WTC11 (cell line): ENCODE results near the gene TCEAL3. TPM values are rescaled to one million over a fixed set of nuclear protein-coding genes. Genes with fewer than 3 reads are reported as not detected.
"Not testable (repeated sequence)": the region's sequence is repeated elsewhere in the genome, so short reads cannot be mapped to it uniquely, and the experiment has no call there.

Experiments
- ATAC-seq: fragments of 200-7000 bp; cut with Tn5 transposase; 2 replicates; pipeline ENCODE4 v1.10.0; 2021; ENCODE audit warnings: mild to moderate bottlenecking, moderate library complexity
- CTCF ChIA-PET: fragments of 300-600 bp; sonication (Branson Sonifier 250); formaldehyde crosslinking; loops from one replicate; lab custom pipeline; 2021; ENCODE audit warnings: antibody characterized with exemption; lab: Charles Lee
- POLR2A ChIA-PET: fragments of 350-600 bp; sonication (Branson Sonifier 250); formaldehyde crosslinking; loops from one replicate; lab custom pipeline; 2021; ENCODE audit warnings: antibody characterized with exemption; lab: Charles Lee
- DNase-seq: peaks from one replicate; pipeline ENCODE4 v3.0.0; 2021; ENCODE audit warnings: low spot score
- H3K27ac Mint-ChIP-seq: 2 replicates; pipeline ENCODE4 v1.8.0; 2021; ENCODE audit warnings: mixed read lengths
- H3K27me3 Mint-ChIP-seq: 2 replicates; pipeline ENCODE4 v1.8.0; 2021; ENCODE audit warnings: low read depth, mild to moderate bottlenecking, moderate library complexity, mixed read lengths
- H3K36me3 Mint-ChIP-seq: 2 replicates; pipeline ENCODE4 v1.8.0; 2021; ENCODE audit warnings: mixed read lengths
- H3K4me1 Mint-ChIP-seq: 2 replicates; pipeline ENCODE4 v1.8.0; 2022; ENCODE audit warnings: mixed read lengths
- H3K4me3 Mint-ChIP-seq: 2 replicates; pipeline ENCODE4 v1.8.0; 2021; ENCODE audit warnings: mild to moderate bottlenecking, moderate library complexity, mixed read lengths
- H3K9me3 Mint-ChIP-seq: 2 replicates; pipeline ENCODE4 v1.8.0; 2021; ENCODE audit warnings: mixed read lengths
- CBFB ChIP-seq: sonication (generic); formaldehyde crosslinking; IDR thresholded peaks from 2 replicates; pipeline ENCODE4 v1.8.1; 2022; ENCODE audit warnings: mild to moderate bottlenecking, low read depth, missing genetic modification reagents
- FOXJ3 ChIP-seq: sonication (generic); formaldehyde crosslinking; IDR thresholded peaks from 2 replicates; pipeline ENCODE4 v1.9.0; 2021; ENCODE audit warnings: missing genetic modification reagents, mild to moderate bottlenecking, borderline replicate concordance
- GRHL2 ChIP-seq: fragments of 250-450 bp; sonication (Bioruptor Pico); IDR thresholded peaks from 2 replicates; pipeline ENCODE4 v1.8.0; 2022; ENCODE audit warnings: mild to moderate bottlenecking, moderate library complexity; ENCODE audit not compliant: insufficient replicate concordance, severe bottlenecking
- GTF2I ChIP-seq: fragments of 250-450 bp; sonication (Bioruptor Pico); conservative IDR thresholded peaks from 2 replicates; pipeline ENCODE4 v1.4.0; 2021; ENCODE audit warnings: mild to moderate bottlenecking
- HMGA2 ChIP-seq: fragments of 250-450 bp; sonication (Bioruptor Pico); IDR thresholded peaks from 2 replicates; pipeline ENCODE4 v1.4.0; 2021; ENCODE audit warnings: mild to moderate bottlenecking, moderate library complexity
- IRF2 ChIP-seq: sonication (generic); formaldehyde crosslinking; IDR thresholded peaks from 2 replicates; pipeline ENCODE4 v1.8.0; 2022; ENCODE audit warnings: low read depth, missing genetic modification reagents, borderline replicate concordance
- JUN ChIP-seq: sonication (generic); formaldehyde crosslinking; IDR thresholded peaks from 2 replicates; pipeline ENCODE4 v1.8.0; 2023; ENCODE audit warnings: mild to moderate bottlenecking, missing genetic modification reagents
- NFATC4 ChIP-seq: fragments of 250-450 bp; sonication (Bioruptor Pico); IDR thresholded peaks from 2 replicates; pipeline ENCODE4 v1.9.0; 2021; ENCODE audit warnings: mild to moderate bottlenecking
- NFE2L1 ChIP-seq: sonication (generic); formaldehyde crosslinking; IDR thresholded peaks from 2 replicates; pipeline ENCODE4 v1.8.1; 2023; ENCODE audit warnings: missing genetic modification reagents
- NFYB ChIP-seq: sonication (generic); formaldehyde crosslinking; conservative IDR thresholded peaks from 2 replicates; pipeline ENCODE4 v1.8.0; 2022; ENCODE audit warnings: low read depth, missing genetic modification reagents
- NR2C2 ChIP-seq: sonication (generic); formaldehyde crosslinking; IDR thresholded peaks from 2 replicates; pipeline ENCODE4 v1.8.0; 2022; ENCODE audit warnings: mild to moderate bottlenecking, missing genetic modification reagents
- SMAD3 ChIP-seq: sonication (generic); formaldehyde crosslinking; IDR thresholded peaks from 2 replicates; pipeline ENCODE4 v1.8.0; 2022; ENCODE audit warnings: missing genetic modification reagents, mild to moderate bottlenecking, borderline replicate concordance
- SP1 ChIP-seq: sonication (generic); formaldehyde crosslinking; conservative IDR thresholded peaks from 2 replicates; pipeline ENCODE4 v1.8.1; 2022; ENCODE audit warnings: missing genetic modification reagents
- TEAD1 ChIP-seq: sonication (generic); formaldehyde crosslinking; IDR thresholded peaks from 2 replicates; pipeline ENCODE4 v1.8.0; 2022; ENCODE audit warnings: mild to moderate bottlenecking, missing genetic modification reagents
- ZNF121 ChIP-seq: sonication (generic); formaldehyde crosslinking; IDR thresholded peaks from 2 replicates; pipeline ENCODE4 v1.8.0; 2023; ENCODE audit warnings: missing genetic modification reagents
- ZNF317 ChIP-seq: sonication (generic); formaldehyde crosslinking; IDR thresholded peaks from 2 replicates; pipeline ENCODE4 v1.8.1; 2023; ENCODE audit warnings: low read depth, mild to moderate bottlenecking, moderate library complexity, missing genetic modification reagents, borderline replicate concordance
- ZNF416 ChIP-seq: fragments of 250-450 bp; sonication (Bioruptor Pico); IDR thresholded peaks from 2 replicates; pipeline ENCODE4 v1.9.0; 2021; ENCODE audit warnings: mild to moderate bottlenecking, inconsistent platforms
- total RNA-seq: library from RNA; stranded (reverse); gene quantifications from 3 replicates; pipeline ENCODE4 v1.2.3, GENCODE V29; 2021
- TF ChIP-seq, protein P1 (sequence below): fragments of 250-450 bp; sonication (Bioruptor Pico); IDR thresholded peaks from 2 replicates; pipeline ENCODE4 v1.9.0; 2021; ENCODE audit warnings: mild to moderate bottlenecking
- TF ChIP-seq, protein P2 (sequence below): sonication (generic); formaldehyde crosslinking; IDR thresholded peaks from 2 replicates; pipeline ENCODE4 v1.8.0; 2023; ENCODE audit warnings: missing genetic modification reagents
- TF ChIP-seq, protein P3 (sequence below): fragments of 250-450 bp; sonication (Bioruptor Pico); IDR thresholded peaks from 2 replicates; pipeline ENCODE4 v1.8.0; 2021; ENCODE audit warnings: mild to moderate bottlenecking
- TF ChIP-seq, protein P4 (sequence below): sonication (generic); formaldehyde crosslinking; conservative IDR thresholded peaks from 2 replicates; pipeline ENCODE4 v1.8.1; 2023; ENCODE audit warnings: mild to moderate bottlenecking, low read depth, missing genetic modification reagents, moderate library complexity
- TF ChIP-seq, protein P5 (sequence below): sonication (generic); formaldehyde crosslinking; conservative IDR thresholded peaks from 2 replicates; pipeline ENCODE4 v1.8.1; 2022; ENCODE audit warnings: mild to moderate bottlenecking, missing genetic modification reagents
- TF ChIP-seq, protein P6 (sequence below): fragments of 250-450 bp; sonication (Bioruptor Pico); conservative IDR thresholded peaks from 2 replicates; pipeline ENCODE4 v1.9.0; 2021; ENCODE audit warnings: mild to moderate bottlenecking
- TF ChIP-seq, protein P7 (sequence below): fragments of 200-600 bp; IDR thresholded peaks from 2 replicates; pipeline ENCODE4 v1.8.0; 2022; ENCODE audit warnings: antibody characterized with exemption

Gene TCEAL3
- total RNA-seq, 1 experiment from 2014 or later, result 9.3 TPM

DNA sequence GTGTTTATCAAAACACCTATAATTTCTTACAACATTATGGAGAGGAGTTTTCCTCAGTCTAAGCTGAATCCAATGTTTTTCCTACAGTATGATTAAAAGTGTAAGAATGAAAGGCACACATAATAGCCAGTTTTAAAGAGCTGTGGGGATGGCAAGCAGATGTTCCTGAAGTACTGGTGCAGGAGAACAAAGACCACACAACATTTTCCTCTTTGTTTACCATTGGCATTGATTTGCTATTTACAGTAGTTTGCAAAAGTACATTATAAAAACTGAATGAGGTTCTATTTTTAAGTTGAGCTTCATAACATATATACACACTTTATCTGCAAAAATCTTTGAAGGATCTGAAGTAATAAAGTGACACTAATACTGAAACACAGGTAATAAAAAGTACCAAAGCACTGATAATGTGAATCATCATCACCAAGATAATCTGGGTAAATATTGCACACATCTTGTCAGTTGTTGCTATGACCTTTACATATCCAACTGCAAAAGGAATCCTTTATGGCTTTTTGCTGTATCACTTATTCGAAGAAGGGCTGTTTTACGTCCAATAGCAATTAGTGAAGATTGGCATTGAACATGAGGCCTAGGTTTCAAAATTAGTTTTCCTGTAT, 43.5 kb downstream of the TCEAL3 start:
- no peaks in the 10 kb centered on the region for H3K36me3 Mint-ChIP-seq
- ChIA-PET CTCF (no interaction called here), POLR2A (no interaction called here)
- TF ChIP-seq GTF2I (CRISPR knock-in tag) (no peak), ZNF416 (CRISPR knock-in tag) (no peak), JUN (CRISPR knock-in tag) (no peak), ZNF317 (no peak), TEAD1 (CRISPR knock-in tag) (no peak), HMGA2 (CRISPR knock-in tag) (no peak), NFYB (CRISPR knock-in tag) (no peak), IRF2 (CRISPR knock-in tag) (no peak), SP1 (CRISPR knock-in tag) (no peak), ZNF121 (no peak), NFATC4 (CRISPR knock-in tag) (no peak), FOXJ3 (CRISPR knock-in tag) (no peak), NFE2L1 (no peak), GRHL2 (CRISPR knock-in tag) (no peak), SMAD3 (CRISPR knock-in tag) (no peak)
- TF ChIP-seq, protein P1, sequence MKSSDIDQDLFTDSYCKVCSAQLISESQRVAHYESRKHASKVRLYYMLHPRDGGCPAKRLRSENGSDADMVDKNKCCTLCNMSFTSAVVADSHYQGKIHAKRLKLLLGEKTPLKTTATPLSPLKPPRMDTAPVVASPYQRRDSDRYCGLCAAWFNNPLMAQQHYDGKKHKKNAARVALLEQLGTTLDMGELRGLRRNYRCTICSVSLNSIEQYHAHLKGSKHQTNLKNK (CRISPR knock-in tag), result no peak
- TF ChIP-seq, protein P2, sequence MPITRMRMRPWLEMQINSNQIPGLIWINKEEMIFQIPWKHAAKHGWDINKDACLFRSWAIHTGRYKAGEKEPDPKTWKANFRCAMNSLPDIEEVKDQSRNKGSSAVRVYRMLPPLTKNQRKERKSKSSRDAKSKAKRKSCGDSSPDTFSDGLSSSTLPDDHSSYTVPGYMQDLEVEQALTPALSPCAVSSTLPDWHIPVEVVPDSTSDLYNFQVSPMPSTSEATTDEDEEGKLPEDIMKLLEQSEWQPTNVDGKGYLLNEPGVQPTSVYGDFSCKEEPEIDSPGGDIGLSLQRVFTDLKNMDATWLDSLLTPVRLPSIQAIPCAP, result no peak
- TF ChIP-seq, protein P3, sequence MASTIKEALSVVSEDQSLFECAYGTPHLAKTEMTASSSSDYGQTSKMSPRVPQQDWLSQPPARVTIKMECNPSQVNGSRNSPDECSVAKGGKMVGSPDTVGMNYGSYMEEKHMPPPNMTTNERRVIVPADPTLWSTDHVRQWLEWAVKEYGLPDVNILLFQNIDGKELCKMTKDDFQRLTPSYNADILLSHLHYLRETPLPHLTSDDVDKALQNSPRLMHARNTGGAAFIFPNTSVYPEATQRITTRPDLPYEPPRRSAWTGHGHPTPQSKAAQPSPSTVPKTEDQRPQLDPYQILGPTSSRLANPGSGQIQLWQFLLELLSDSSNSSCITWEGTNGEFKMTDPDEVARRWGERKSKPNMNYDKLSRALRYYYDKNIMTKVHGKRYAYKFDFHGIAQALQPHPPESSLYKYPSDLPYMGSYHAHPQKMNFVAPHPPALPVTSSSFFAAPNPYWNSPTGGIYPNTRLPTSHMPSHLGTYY, result no peak
- ATAC-seq (no peak), DNase-seq (no peak)
- H3K9me3 Mint-ChIP-seq, result 0 out of 2 replicates have a peak, but pooled peaks cover 5% of the 10 kb centered on the region
- no peak overlapping the region for H3K27ac Mint-ChIP-seq
- no peaks in the 10 kb centered on the region for H3K4me1 Mint-ChIP-seq
- no peak overlapping the region for H3K4me3 Mint-ChIP-seq
- peaks cover 10% of the 10 kb centered on the region; the same call in 1 of the 2 replicates for H3K27me3 Mint-ChIP-seq

DNA sequence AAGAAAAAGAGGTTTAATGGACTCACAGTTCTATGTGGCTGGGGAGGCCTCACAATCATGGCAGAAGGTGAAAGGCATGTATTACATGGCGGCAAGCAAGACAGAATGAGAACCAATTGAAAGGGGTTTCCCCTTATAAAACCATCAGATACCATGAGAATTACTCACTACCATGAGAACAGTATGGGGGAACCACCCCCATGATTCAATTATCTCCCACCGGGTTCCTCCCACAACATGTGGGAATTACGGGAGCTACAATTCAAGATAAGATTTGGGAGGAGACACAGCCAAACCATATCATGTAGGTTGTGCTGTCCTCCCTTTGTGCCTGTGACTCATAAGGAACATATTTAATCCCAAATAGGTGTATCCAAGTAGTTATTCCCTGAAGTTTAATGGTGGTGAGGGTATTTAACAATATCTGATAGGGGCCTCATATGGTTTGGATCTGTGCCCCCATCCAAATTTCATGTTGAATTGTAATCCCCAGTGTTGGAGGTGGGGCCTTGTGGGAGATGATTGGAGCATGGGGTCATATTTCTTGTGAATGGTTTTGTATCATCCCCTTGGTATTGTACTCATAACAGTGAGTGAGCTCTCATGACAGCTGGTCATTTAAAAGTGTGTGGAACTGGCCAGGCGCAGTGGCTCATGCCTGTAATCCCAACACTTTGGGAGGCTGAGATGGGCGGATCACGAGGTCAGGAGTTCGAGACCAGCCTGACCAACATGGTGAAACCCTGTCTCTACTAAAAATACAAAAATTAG, 47.7 kb downstream of the TCEAL3 start:
- DNase-seq, result not testable (repeated sequence)

DNA sequence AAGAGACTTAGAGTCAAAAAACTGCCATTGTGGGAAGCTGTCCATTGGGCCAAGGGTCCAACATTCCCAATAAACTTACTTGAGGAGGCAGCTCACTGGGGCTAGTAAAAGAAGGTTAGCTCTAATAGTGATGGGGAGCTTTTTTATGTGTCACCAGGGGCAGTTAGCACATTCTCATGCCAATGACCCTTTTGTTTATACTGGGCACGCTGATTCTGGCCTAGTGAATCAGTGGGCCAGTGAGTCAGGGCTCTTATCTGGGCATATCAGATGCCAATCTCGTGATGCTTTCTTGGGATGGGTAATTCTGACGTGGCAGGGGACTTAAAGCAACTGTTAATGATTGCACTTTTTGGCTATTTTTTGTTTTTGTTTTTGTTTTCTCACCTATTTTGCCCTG, 48.9 kb downstream of the TCEAL3 start:
- CTCF ChIA-PET, result no interaction called here
- no peak for ATAC-seq
- TF ChIP-seq NR2C2 (CRISPR knock-in tag), result no peak
- TF ChIP-seq, protein P4, sequence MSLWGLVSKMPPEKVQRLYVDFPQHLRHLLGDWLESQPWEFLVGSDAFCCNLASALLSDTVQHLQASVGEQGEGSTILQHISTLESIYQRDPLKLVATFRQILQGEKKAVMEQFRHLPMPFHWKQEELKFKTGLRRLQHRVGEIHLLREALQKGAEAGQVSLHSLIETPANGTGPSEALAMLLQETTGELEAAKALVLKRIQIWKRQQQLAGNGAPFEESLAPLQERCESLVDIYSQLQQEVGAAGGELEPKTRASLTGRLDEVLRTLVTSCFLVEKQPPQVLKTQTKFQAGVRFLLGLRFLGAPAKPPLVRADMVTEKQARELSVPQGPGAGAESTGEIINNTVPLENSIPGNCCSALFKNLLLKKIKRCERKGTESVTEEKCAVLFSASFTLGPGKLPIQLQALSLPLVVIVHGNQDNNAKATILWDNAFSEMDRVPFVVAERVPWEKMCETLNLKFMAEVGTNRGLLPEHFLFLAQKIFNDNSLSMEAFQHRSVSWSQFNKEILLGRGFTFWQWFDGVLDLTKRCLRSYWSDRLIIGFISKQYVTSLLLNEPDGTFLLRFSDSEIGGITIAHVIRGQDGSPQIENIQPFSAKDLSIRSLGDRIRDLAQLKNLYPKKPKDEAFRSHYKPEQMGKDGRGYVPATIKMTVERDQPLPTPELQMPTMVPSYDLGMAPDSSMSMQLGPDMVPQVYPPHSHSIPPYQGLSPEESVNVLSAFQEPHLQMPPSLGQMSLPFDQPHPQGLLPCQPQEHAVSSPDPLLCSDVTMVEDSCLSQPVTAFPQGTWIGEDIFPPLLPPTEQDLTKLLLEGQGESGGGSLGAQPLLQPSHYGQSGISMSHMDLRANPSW (CRISPR knock-in tag), result no peak
- TF ChIP-seq, protein P5, sequence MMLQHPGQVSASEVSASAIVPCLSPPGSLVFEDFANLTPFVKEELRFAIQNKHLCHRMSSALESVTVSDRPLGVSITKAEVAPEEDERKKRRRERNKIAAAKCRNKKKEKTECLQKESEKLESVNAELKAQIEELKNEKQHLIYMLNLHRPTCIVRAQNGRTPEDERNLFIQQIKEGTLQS (CRISPR knock-in tag), result no peak
- TF ChIP-seq CBFB (CRISPR knock-in tag), result no peak
- TF ChIP-seq, protein P6, sequence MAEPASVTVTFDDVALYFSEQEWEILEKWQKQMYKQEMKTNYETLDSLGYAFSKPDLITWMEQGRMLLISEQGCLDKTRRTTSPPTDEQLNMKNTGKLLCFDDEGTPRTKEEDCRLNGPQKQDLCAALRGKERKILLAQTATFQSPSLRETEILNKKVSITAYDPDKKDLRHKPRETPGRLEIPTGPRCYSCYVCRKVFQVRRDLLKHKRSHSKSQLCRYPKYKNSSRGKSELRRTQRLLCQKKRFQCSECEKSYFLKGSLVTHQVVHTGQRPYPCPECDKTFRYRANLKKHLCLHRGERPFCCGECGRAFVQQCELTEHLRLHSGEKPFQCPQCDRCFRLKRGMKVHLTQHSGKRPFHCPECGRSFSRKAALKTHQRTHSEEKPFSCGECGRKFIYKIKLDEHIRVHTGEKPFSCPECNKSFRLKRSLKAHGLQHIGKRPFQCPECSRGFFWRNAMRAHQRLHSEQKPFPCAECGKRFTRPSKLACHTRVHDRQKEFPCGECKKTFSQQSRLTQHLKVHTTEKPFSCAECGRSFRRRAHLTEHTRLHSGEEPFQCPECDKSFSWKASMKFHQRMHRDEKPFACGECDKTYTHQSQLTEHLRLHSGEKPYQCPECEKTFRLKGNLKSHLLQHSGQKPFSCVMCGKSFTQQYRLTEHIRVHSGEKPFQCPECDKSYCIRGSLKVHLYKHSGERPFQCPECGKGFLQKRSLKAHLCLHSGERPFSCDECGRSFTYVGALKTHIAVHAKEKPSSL, result no peak
- TF ChIP-seq, protein P7, sequence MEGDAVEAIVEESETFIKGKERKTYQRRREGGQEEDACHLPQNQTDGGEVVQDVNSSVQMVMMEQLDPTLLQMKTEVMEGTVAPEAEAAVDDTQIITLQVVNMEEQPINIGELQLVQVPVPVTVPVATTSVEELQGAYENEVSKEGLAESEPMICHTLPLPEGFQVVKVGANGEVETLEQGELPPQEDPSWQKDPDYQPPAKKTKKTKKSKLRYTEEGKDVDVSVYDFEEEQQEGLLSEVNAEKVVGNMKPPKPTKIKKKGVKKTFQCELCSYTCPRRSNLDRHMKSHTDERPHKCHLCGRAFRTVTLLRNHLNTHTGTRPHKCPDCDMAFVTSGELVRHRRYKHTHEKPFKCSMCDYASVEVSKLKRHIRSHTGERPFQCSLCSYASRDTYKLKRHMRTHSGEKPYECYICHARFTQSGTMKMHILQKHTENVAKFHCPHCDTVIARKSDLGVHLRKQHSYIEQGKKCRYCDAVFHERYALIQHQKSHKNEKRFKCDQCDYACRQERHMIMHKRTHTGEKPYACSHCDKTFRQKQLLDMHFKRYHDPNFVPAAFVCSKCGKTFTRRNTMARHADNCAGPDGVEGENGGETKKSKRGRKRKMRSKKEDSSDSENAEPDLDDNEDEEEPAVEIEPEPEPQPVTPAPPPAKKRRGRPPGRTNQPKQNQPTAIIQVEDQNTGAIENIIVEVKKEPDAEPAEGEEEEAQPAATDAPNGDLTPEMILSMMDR, result no peak

More for the DNA sequence above, 47.7 kb downstream of the TCEAL3 start:
- H3K27ac Mint-ChIP-seq, H3K4me1 Mint-ChIP-seq, CTCF ChIA-PET, POLR2A ChIA-PET, H3K36me3 Mint-ChIP-seq, H3K9me3 Mint-ChIP-seq, ATAC-seq, H3K4me3 Mint-ChIP-seq, H3K27me3 Mint-ChIP-seq: not testable (repeated sequence)

More for the DNA sequence above, 48.9 kb downstream of the TCEAL3 start:
- Mint-ChIP-seq H3K27me3 (peaks cover 7% of the 10 kb centered on the region), H3K36me3 (no peaks in the 10 kb centered on the region), H3K4me3 (no peak overlapping the region), H3K9me3 (no peaks in the 10 kb centered on the region), H3K4me1 (no peaks in the 10 kb centered on the region), H3K27ac (no peak overlapping the region)
- no peak for DNase-seq
- POLR2A ChIA-PET, result no interaction called here
